Muscle of arm (tissue), 12 donors: ENCODE results near the gene MRPL36. TPM values are rescaled to one million over a fixed set of nuclear protein-coding genes. Genes with fewer than 3 reads are reported as not detected.

ENCODE experiments used
- DNase-seq: peaks from one replicate; pipeline ENCODE4 v3.0.0-alpha.2; 2013
- polyA plus RNA-seq, 12 donors: library from polyadenylated mRNA; unstranded; fragments of 120-200 nt; gene quantifications; one replicate each; pipeline ENCODE4 v1.2.1, GENCODE V29; 2013; ENCODE audit not compliant: insufficient read length in 12 of 12

The MRPL36 gene
- polyA plus RNA-seq, 12 donors: 24.3 to 38.2 (median 30.8) TPM; not detected in 1

GRCh38 chr5:1834721-1835429, 35.2 kb upstream of the MRPL36 start:
- DNase-seq: no peak

- no peak for DNase-seq
Observed at GRCh38 chr5:1834022-1834551, 34.5 kb upstream of the MRPL36 start.

- DNase-seq: no peak
Observed at GRCh38 chr5:1833264-1834021, 33.8 kb upstream of the MRPL36 start.

GRCh38 chr5:1832511-1833250, 33.0 kb upstream of the MRPL36 start:
- no peak for DNase-seq

DNA sequence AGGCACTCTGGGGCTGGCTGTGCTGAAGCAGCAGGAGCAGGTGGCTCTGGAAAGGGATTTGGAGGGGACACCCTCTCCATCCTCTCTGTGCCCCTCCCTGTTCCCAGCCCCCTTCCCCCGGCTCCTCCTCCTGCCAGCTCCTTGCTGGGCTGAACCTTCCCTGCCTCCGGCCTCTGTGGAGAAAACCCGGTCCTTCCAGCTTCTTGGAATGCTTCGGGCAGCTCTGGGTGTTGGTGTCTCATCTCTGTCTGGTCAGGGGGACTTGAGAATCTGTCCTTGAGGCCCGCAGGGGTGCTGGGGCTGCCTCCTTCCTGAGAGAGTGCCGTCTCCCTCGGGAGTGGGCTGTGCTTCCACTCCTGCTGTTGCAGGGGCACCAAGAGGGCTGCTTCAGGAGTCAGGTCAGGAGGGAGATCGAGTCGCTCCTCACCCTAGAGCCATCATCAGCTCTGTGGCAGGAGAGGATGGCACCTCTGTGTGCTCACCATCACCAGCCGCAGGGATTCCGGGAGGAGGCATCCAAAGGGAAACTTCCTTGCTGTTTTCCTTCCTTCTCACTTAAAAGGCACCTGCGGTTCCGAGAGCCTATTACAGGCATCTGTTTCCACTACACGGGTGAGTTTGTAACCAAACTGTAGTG, 32.2 kb upstream of the MRPL36 start:
- DNase-seq: no peak

GRCh38 chr5:1831257-1831656, 31.6 kb upstream of the MRPL36 start:
- no peak for DNase-seq

DNA sequence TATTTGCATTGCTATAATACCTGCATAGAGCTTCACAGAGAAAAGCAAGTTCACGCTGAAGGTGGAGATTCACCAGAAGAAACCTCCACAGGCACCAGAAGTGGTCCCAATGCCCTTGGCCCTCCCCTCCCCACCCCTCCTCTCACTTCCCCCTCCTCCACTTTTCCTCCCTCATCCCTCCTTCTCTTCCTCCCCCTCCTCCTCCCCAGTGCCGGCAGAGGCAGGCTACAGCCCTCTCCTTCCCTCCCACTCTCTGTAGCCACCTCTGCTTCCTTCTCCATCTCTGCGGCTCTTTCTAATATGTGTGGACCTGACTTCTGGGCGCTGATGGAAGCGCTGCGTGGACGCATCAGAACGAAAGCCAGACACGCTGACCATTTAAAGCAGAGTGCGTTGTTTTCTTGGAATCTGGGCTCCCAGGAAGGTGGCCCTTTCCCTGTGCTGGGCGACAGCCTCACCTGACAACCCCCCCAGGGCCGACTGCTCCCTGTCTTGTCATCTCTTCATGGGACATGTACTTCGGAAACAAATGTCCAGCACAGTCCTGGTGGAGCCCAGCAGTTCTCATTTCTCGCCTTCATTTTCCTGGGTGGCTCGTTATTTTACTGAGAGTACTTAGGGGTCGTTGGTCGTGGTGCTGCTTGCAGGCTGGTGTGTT, 31.1 kb upstream of the MRPL36 start:
- no peak for DNase-seq

DNA sequence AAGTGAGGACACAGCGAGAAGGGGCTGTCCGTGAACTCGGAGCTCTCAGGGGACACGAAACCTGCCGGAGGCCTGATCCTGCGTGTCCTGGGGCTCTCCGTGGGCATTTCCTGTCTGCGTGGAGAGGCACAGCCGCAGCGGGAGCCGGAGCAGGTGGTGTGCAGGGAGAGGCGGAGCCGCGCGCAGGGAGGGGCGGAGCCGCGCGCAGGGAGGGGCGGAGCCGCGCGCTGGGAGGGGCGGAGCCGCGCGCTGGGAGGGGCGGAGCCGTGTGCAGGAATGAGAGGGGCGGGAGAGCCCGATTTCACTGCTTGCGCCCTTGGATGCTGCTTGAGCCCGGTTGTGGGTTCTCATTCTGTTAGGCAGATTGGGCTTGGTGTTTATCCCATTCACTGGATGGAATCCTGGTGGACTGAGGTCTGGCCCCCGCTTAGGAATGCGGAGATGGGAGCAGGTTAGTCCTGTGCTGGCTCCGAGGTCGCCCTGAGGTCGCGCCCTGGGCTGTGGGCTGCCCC, 28.3 kb upstream of the MRPL36 start:
- no peak for DNase-seq

- no peak for DNase-seq
Observed at GRCh38 chr5:1827025-1827885, 27.6 kb upstream of the MRPL36 start.

DNA sequence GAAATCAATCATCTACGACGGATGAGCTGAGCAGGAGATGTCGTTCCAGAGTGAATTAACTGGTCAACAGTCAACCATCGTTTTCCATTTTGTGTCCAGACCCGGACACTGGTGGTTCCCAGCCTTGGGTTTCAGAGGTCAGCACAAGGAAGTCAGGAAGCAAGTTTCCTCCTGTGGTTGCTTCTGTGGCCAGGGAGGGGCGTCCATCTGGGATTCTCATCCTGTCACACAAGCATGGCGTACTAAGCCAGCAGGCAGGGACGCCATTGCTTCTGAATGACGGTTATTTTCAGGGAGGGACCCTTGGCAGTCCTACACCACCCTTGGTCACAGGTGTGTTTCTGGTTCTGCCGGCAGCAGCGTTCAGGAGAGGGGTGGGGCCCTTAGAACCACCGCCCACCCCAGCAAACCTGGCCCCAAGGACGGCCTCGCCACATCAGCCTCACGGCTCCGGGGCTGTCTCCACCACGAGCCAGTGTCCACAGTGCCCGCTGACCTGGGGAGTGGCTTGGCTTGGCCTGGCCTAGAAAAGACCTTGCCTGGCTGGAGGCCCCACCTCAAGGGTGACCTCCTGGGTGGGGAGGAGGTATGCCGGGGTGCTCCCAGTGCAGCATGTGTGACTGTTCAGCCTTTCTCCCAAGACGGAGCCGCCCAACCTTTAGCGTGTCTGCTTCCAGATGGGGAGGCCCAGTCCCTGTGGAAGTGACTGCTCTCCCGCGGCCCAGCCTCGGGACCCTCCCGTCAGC, 26.8 kb upstream of the MRPL36 start:
- DNase-seq: no peak

GRCh38 chr5:1824903-1825841, 25.5 kb upstream of the MRPL36 start:
- no peak for DNase-seq

- DNase-seq: no peak
Observed at GRCh38 chr5:1824109-1824821, 24.6 kb upstream of the MRPL36 start.

DNA sequence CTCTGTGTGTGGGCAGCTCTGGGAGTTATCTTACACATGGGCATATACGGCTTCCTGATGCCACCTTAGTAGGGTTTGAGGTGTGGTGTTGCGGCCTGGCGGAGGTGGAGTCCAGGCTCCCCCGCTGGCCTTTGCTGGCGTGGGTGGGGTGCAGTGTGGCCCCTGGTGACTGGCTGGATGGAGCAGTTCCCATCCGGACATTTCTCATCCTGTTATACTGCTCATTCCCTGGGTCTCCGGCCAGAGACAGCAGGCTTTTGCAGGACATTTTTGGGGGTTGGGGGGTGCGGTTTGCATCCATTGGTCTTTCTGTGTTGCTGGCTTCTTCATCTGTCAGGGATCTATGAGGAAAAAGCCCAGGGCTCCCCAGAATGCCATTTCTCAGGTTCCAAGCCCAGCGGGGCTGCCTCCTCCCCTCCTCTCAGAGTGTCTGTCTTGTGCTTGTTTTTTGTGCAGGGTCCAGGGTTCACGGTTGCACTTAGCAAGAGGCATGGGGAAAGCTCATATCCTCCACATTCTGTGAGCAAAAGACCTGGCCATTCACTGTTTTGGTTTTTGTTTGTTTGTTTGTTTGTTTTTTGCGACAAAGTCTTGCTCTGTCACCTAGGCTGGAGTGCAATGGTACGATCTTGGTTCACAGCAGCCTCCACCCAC, 23.9 kb upstream of the MRPL36 start:
- DNase-seq: no peak

- no peak for DNase-seq
Observed at GRCh38 chr5:1821862-1822261, 22.2 kb upstream of the MRPL36 start.

DNA sequence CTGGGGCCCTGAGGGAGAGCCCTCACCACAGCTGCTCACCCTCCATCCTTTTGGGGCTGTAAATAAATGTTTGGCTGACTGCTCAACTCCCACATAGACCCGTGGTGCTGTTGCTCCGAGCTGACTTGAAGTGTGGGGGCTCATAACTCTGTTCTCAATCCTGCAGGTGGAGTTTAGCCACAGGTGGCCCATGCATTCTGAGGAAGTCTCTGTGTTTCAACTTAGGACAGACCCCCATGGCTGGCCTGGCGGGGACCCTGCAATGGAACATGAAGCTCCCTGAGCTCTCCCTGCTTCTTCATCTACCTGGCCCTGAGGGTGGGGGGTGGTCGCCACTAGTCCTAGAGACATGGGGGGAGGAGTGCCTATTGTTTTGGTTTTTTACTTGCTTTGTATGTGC, 21.3 kb upstream of the MRPL36 start:
- no peak for DNase-seq

GRCh38 chr5:1820381-1820780, 20.7 kb upstream of the MRPL36 start:
- no peak for DNase-seq

GRCh38 chr5:1819458-1819857, 19.8 kb upstream of the MRPL36 start:
- no peak for DNase-seq
